HG02852 (cell line): ENCODE data around the gene PSMD13.
"Not testable (repeated sequence)": the region's sequence is repeated elsewhere in the genome, so short reads cannot be mapped to it uniquely, and the experiment has no call there.

Experiments
- ATAC-seq: cut with Tn5 transposase; IDR thresholded peaks from one replicate; pipeline ENCODE4 v1.9.1; 2021; ENCODE audit warnings: mild to moderate bottlenecking, moderate library complexity; ENCODE audit not compliant: unreplicated experiment

Gene PSMD13

GRCh38 chr11:285894-286220 lies 49.1 kb downstream of the PSMD13 start:
- no peak for ATAC-seq

- ATAC-seq, result not testable (repeated sequence)
Observed at GRCh38 chr11:286977-287820, 50.4 kb downstream of the PSMD13 start.

DNA sequence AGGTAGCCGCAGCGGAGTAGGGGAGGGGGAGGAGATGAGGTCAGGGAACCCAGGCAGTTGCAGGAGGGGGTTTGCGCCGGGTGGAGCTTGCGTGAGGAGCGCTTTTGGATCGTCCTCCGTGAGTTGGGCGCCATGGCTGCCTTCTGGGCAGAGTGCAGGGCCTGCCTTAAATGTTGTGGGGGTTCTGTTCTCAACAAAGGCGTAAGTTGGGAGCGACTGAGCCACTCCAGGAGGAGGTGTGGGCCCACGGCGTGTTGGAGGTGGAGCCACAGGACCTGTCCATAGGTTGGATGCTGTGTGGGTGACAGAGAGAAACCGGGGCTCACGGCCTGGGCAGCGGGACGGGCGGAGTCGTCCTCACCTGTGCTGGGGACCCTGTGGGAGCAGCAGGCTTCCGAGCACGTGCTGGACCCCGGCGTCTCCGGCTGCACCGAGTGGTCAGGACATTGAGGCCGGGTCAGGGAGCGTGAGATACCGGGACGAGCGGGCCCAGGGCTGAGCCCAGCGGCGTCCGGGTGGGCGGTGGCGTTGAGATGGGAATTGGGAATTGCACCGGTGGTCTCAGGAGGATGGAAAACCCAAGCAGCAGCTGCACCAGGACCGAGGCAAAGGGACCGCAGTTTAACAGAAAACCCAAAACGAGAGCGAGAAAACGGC lies 51.2 kb downstream of the PSMD13 start:
- ATAC-seq, result no peak

GRCh38 chr11:288478-289397 lies 52.0 kb downstream of the PSMD13 start, which contains the start of gene PGGHG:
PGGHG (plus strand) TSS chr11:289126; CDS start chr11:289817, 691 bp downstream.
- peak; percentile 54 for ATAC-seq

GRCh38 chr11:289398-289711 lies 52.6 kb downstream of the PSMD13 start:
- no peak for ATAC-seq

- no peak for ATAC-seq
Observed at GRCh38 chr11:289712-290620, 53.2 kb downstream of the PSMD13 start.

DNA sequence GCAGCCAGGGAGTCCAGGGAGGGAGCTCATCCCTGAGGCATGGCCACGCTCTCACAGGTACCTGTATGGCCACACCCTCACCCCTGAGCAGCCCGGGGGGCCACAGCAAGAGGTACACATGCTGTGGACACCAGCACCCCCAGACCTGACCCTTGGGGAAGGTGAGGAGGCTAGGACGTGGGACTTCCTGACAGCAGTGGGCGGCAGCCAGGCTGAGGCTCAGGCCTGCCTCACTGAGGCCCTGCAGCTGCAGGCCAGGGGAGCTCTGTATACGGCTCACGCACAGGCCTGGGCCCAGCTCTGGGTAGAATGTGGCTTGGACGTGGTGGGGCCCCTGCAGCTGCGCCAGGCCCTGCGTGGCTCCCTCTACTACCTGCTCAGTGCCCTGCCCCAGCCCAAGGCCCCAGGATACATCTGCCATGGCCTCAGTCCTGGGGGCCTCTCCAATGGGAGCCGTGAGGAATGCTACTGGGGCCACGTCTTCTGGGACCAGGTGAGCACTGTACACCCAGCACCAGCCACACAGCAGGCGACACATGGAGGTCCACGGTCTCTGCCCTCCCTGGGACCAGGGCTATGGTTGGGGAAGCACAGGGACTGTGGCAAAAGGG lies 54.0 kb downstream of the PSMD13 start:
- no peak for ATAC-seq

GRCh38 chr11:291281-292210 lies 54.8 kb downstream of the PSMD13 start:
- no peak for ATAC-seq

DNA sequence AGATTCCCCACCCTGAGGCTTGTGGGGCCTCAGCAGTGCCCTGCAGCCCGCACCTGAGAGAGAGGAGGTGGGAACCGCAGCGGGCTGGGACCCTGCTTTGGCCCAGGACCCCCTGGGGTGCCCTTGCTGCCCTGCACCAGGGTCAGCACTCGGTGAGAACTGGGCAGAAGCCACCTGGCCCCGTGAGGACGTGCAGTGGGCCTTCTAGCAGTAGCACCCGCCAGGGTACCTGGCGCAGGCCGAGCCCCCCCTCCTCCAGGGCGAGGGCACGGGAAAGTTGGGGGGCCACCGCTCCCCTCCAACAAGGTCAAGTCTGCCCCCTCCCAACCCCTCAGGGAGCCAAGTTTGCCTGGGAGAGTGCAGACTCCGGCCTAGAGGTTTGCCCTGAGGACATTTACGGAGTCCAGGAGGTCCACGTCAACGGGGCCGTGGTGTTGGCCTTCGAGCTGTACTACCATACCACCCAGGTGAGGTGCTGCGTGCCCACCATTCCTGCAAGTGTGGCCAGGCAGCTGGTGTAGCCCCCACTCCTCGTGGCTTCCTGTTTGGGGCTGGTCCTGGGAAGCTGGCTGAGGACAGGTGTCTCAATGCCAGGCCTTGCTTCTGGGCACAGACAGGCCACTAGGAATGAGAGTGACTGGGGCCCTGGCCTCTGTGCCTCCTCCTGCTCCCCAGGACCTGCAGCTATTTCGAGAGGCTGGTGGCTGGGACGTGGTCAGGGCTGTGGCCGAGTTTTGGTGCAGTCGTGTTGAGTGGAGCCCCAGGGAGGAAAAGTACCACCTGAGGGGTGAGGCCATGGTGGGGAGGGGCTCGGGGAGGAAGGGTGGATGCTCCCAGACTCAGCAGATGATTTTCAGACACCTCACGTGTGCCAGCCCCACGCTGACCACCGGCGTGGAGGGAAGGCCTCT lies 55.7 kb downstream of the PSMD13 start:
- ATAC-seq, result no peak

DNA sequence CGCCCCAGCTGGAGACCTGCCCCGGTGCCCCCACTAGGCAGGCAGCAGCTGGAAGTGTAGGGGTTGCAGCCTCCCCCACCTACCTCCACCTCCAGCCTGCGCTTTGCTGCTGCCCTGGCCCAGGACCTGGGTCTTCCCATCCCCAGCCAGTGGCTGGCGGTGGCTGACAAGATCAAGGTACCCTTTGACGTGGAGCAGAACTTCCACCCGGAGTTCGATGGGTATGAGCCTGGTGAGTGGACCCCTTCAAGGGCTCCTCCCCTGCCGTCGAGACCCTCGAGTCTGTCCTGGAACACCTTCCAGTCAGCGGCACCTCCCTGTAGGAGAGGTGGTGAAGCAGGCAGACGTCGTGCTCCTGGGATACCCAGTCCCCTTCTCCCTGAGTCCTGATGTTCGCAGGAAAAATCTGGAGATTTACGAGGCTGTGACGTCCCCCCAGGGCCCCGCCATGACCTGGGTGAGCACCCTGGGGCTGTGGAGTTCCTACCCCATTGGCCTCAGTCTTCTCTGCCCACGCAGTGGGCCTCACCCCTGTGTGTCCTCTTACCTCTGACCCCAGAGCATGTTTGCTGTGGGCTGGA lies 56.6 kb downstream of the PSMD13 start:
- no peak for ATAC-seq

DNA sequence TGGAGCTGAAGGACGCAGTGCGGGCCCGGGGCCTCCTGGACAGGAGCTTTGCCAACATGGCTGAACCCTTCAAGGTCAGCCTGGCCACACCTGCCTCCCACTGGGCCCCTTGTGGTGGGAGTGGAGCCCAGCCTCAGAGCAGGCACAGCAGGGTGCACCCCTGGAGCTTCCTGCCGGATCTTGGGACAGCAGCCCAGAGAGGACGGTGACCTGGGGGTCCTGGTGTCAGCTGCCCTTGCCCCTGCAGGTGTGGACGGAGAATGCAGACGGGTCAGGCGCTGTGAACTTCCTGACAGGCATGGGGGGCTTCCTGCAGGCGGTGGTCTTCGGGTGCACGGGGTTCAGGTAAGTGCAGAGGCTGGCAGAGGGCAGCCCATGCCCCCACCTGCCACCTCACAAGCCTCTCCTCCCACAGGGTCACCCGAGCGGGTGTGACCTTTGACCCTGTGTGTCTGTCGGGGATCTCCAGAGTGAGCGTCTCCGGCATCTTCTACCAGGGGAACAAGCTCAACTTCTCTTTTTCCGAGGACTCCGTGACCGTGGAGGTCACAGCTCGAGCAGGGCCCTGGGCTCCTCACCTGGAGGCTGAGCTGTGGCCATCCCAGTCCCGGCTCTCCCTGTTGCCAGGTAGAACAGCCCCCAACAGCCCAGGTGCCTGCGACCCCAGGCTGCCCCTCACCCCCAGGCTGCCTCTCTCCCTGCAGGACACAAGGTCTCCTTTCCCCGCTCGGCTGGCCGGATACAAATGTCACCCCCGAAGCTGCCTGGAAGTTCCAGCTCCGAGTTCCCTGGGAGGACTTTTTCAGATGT lies 57.3 kb downstream of the PSMD13 start:
- ATAC-seq, result no peak

DNA sequence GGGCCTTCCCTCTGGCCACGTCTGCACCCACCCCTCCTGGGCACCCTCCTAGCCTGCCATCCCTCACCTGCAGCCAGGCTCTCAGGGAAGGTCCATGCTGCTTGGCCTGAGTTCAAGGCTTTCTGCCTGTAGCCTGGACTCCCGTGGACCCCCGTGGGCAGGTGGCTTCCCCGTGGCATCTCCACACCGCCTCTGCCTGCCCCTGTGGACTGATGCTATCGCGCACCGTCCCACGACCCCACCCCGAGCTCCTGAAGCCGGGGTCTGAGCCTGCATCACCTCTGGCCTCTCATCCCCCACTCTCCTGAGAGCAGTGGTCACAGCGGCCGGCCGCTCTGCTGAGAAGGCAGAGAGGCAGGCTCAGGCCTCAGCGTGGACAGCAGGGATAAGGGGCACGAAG lies 58.0 kb downstream of the PSMD13 start:
- no peak for ATAC-seq

DNA sequence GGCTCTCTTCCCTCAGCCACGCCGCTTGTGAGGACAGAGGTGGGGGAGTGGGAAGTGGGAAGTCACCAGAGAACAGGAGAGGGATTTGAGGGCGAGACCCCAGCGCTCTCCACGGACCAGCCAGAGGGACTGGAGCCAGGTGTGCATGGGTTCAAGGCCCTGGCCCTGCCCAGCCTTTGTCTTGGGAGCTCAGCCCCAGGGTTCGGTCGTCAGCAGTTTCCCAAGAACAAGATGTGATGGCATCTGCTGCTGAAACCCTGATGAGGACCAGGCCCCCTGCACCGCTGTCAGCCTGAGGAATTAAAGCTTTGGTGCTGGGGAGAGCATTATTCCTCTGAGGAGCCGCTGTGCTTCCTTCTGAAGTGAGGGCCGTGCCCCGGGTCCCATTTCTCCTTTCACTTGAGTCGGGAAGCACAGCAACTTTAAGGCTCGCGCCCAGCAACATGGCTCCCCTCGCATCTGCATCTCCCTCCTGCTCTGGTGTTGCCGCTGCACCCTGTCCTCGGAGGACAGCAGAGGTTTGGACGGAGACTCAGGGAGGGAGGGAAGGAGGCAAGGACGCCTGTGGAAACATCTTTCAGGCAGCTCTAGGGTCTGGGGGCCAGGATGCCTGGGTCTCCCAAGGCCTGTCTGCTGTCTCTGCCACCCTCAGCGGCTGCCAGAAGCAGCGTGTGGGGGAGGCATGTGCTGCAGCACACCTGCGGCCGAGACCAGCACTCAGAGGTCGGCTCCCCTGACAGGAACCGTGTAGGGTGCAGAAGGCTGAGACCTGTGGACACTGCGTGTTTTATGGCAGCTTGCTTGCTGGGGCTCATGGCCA lies 58.8 kb downstream of the PSMD13 start:
- ATAC-seq, result no peak

- no peak for ATAC-seq
Observed at GRCh38 chr11:296171-297050, 59.6 kb downstream of the PSMD13 start.

- ATAC-seq, result no peak
Observed at GRCh38 chr11:297051-297585, 60.3 kb downstream of the PSMD13 start.
